ENCODE measurements around the gene CEND1.

Gene CEND1

DNA sequence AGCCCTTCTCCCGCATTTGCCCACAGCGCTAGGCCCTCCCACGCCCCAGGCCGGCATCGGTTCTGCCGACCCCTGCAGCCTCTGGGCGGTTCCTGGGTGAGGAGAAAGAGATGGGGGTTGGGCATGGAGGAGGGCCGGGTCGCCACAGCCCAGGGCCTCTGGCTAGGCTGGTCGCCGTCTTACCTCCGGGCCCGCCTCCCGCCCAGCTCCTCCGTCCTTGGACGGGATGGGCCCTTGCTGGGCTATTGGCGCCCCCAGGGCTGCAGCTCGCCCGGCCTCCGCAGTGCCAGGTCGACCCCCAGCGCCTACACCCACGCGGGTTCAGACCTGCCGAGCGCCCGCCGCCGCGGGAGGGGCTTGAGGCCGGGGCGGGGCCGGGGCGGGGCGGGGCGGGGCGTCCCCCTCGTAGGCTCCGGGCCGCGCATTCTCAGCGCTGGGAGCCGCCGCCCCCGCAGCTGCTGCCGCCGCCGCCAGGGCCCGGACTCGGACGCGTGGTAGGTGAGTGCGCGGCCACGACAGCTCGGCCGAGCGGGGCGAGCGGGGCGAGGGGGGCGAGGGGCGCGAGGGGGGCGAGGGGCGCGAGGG is 42.7 kb upstream of the CEND1 start, which contains the start of gene CD151:
CD151 (plus strand) TSS at position 424 of the 585 bp plus-strand sequence. CDS start 3,118 bp downstream, outside the sequence.
- DNase-seq (ENCODE audit: low read depth): peak; percentile 87
- Histone ChIP-seq H3K9ac (ENCODE audit: low read length) (peak within 1 kb of the TSS; percentile 92), H3K4me1 (ENCODE audit: control insufficient read depth, insufficient read depth, low read length) (peaks cover 42% of the 10 kb centered on the region)

DNA sequence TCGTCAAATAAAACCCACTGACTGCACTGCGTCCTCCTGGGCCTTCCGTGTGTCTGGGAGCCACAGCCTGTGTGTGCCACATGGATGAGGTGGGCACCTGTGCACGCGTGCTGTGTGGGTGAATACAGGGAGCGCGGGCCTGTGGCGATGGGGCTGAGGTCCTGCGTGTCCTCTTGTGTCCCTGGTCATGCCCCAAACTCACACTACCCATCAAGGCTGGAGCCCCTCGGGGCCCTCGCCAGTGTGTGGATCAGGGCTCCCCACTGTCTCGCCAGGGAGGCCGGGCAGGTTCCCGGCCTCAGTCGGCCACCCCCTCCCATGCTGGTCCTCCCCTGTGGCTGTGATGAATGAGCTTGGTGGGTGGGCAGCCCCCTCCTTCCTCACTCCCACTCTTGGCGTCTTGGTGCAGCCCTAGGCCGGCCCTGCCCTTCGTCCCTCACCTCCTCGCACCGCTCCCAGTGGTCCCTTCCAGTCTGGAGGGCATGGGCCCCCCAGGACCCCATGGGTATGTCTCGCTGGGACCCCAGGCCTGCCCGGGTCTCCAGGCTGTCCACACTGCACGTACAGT is 42.2 kb upstream of the CEND1 start:
- H3K36me3 ChIP-seq (ENCODE audit: control insufficient read depth, insufficient read depth, low read length, severe bottlenecking): peaks cover 10% of the 10 kb centered on the region
- DNase-seq (ENCODE audit: low read depth): no peak
- no peaks in the 10 kb centered on the region for H3K27me3 ChIP-seq (replicated peaks; ENCODE audit: control insufficient read depth, insufficient read depth, low read length)
- H3K9me3 ChIP-seq (ENCODE audit: control insufficient read depth, low read length): no peaks in the 10 kb centered on the region
- peak overlapping the region; percentile 75 for H3K9ac ChIP-seq (ENCODE audit: low read length)
- peaks cover 42% of the 10 kb centered on the region for H3K4me1 ChIP-seq (ENCODE audit: control insufficient read depth, insufficient read depth, low read length)
- H3K4me3 ChIP-seq (ENCODE audit: low read length): peak overlapping the region; percentile 80

More for the DNA sequence above, 42.7 kb upstream of the CEND1 start, which contains the start of gene CD151:
- H3K27me3 ChIP-seq (replicated peaks; ENCODE audit: control insufficient read depth, insufficient read depth, low read length): no peaks in the 10 kb centered on the region
- peaks cover 16% of the 10 kb centered on the region for H3K36me3 ChIP-seq (ENCODE audit: control insufficient read depth, insufficient read depth, low read length, severe bottlenecking)
- no peaks in the 10 kb centered on the region for H3K9me3 ChIP-seq (ENCODE audit: control insufficient read depth, low read length)
- H3K4me3 ChIP-seq (ENCODE audit: low read length): peak within 1 kb of the TSS; percentile 87

DNA sequence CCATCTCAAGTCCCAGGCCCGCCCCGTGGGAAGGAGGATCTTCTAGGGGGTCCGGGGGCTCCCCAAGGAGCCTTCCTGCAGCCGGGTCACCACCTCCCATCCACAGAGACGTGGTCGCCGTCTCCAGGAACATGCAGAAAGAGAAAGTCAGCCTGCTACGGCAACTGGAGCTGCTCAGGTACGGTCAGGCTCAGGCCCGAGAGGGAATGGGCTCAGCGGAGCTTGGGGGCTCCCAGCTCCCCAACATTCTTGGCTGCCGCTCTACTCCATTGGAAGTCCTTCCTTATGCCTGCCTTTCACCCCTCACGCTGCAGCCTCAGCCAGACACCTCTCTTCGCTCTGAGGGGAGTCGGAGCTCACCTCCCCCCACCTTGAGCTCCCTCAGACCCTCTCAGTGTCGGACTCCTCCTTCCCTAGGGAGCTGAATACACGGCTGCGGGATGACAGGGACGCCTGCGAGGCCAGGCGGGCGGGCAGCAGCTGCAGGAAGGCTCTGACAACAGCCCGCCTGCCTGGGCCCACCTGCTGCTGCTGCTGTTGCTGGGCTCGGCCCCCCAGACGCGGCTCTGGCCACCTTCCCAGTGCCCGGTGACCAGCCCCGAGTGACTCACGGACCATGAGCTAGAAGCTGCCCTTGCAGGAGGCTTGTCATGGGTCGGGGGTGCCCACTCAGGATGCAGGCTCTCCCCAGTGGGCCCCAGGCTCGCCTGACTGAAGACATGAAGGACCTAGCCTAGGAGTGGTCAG is 41.4 kb upstream of the CEND1 start:
- Histone ChIP-seq H3K27me3 (replicated peaks; ENCODE audit: control insufficient read depth, insufficient read depth, low read length) (no peaks in the 10 kb centered on the region), H3K9me3 (ENCODE audit: control insufficient read depth, low read length) (no peaks in the 10 kb centered on the region), H3K4me3 (ENCODE audit: low read length) (peak overlapping the region; percentile 80), H3K9ac (ENCODE audit: low read length) (no peak overlapping the region), H3K36me3 (ENCODE audit: control insufficient read depth, insufficient read depth, low read length, severe bottlenecking) (peaks cover 2% of the 10 kb centered on the region), H3K4me1 (ENCODE audit: control insufficient read depth, insufficient read depth, low read length) (peaks cover 39% of the 10 kb centered on the region)
- DNase-seq (ENCODE audit: low read depth): peak; percentile 36

DNA sequence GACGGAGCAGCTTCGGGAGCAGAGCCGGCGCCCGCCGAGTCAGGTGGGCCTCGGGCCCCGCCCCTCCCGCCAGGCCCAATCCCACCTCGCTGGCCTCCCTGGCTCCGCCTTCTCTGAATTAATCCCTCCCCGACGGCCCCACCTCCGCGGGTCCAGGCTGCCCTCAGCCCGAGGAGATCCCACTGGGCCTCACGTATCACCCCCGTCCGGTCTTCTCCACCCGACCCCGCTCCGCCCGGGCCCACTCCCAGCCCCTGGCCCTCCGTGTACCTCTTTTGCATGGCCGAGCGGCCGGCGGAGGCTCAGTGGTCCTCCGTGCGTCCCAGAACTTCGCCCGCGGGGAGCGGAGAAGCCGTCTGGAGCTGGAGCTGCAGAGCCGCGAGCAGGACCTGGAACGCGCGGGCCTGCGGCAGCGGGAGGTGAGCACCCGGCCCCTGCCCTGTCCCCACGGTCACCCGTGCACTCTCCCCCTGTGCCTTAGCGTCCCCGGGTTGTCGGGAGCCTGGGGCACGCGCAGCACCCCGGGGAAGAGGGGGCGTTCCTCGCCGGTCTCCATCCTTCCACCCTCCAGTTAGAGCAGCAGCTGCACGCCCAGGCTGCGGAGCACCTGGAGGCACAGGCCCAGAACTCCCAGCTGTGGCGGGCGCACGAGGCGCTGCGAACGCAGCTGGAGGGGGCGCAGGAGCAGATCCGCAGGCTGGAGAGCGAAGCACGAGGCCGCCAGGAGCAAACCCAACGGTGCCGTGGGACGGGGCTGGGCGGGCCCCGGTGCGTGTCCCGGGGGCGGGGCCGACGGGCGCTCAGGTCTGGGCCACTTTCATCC is 40.6 kb upstream of the CEND1 start:
- H3K4me3 ChIP-seq (ENCODE audit: low read length): peak overlapping the region; percentile 59
- peaks cover 44% of the 10 kb centered on the region for H3K4me1 ChIP-seq (ENCODE audit: control insufficient read depth, insufficient read depth, low read length)
- peak overlapping the region; percentile 34 for H3K9ac ChIP-seq (ENCODE audit: low read length)
- DNase-seq (ENCODE audit: low read depth): peak; percentile 58
- peaks cover 3% of the 10 kb centered on the region for H3K36me3 ChIP-seq (ENCODE audit: control insufficient read depth, insufficient read depth, low read length, severe bottlenecking)
- no peaks in the 10 kb centered on the region for H3K9me3 ChIP-seq (ENCODE audit: control insufficient read depth, low read length)
- no peaks in the 10 kb centered on the region for H3K27me3 ChIP-seq (replicated peaks; ENCODE audit: control insufficient read depth, insufficient read depth, low read length)

DNA sequence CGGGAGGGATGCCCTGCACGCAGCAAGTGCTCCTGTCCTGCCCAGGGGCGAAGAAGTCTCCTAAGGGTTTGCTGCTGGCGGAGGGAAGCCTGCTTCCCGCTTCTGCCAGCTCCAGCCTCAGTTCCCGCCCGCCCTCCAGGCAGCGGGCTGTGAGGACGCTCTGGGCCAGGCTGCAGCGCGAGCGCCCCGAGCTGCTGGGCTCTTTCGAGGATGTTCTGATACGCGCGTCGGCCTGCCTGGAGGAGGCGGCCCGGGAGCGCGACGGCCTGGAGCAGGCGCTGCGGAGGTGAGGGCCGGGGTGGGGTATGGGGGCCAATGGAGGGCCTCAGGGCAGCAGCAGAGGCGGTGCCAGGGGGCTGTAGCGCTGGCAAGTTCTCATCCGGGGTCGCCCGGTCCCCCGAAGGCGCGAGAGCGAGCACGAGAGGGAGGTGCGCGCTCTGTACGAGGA is 40.0 kb upstream of the CEND1 start:
- Histone ChIP-seq H3K36me3 (ENCODE audit: control insufficient read depth, insufficient read depth, low read length, severe bottlenecking) (peaks cover 10% of the 10 kb centered on the region), H3K9me3 (ENCODE audit: control insufficient read depth, low read length) (no peaks in the 10 kb centered on the region), H3K4me3 (ENCODE audit: low read length) (peak overlapping the region; percentile 59), H3K9ac (ENCODE audit: low read length) (peak overlapping the region; percentile 62), H3K4me1 (ENCODE audit: control insufficient read depth, insufficient read depth, low read length) (peaks cover 44% of the 10 kb centered on the region), H3K27me3 (replicated peaks; ENCODE audit: control insufficient read depth, insufficient read depth, low read length) (no peaks in the 10 kb centered on the region)
- DNase-seq (ENCODE audit: low read depth): no peak

DNA sequence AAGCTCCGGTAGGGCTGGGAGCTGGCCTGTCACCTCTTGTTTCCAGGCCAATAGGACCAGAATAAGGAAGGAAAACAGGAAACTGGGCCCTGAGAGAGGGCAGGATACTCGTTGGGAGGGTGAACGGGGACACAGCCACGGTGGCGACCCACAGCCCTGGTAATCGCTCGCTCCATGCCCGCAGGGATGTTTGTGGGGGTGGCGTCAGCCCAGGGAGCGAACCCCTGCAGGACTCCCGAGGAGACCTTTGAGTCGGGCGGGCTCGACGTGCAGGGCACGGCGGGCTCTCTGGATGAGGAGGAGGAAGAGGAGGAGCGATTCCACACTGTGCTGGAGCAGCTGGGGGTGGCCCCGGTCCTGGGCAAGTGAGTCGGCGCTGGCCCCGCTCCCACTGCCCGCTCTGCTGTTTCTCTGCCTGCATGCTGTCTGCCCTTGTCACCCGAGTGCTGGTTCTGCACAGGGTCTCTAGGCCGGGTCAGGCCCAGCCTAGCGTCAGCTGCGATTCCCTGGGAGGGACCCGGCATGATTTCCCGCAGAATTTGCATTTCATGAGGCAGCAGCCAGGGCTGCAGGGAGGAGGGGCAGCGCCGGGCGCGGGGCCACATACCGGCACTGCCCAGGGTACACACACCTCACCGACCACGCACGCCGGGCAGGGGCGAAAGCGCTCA is 39.4 kb upstream of the CEND1 start:
- Histone ChIP-seq H3K4me1 (ENCODE audit: control insufficient read depth, insufficient read depth, low read length) (peaks cover 39% of the 10 kb centered on the region), H3K27me3 (replicated peaks; ENCODE audit: control insufficient read depth, insufficient read depth, low read length) (no peaks in the 10 kb centered on the region), H3K4me3 (ENCODE audit: low read length) (peak overlapping the region; percentile 59), H3K9me3 (ENCODE audit: control insufficient read depth, low read length) (no peaks in the 10 kb centered on the region), H3K9ac (ENCODE audit: low read length) (peak overlapping the region; percentile 62), H3K36me3 (ENCODE audit: control insufficient read depth, insufficient read depth, low read length, severe bottlenecking) (peaks cover 15% of the 10 kb centered on the region)
- DNase-seq (ENCODE audit: low read depth): no peak

DNA sequence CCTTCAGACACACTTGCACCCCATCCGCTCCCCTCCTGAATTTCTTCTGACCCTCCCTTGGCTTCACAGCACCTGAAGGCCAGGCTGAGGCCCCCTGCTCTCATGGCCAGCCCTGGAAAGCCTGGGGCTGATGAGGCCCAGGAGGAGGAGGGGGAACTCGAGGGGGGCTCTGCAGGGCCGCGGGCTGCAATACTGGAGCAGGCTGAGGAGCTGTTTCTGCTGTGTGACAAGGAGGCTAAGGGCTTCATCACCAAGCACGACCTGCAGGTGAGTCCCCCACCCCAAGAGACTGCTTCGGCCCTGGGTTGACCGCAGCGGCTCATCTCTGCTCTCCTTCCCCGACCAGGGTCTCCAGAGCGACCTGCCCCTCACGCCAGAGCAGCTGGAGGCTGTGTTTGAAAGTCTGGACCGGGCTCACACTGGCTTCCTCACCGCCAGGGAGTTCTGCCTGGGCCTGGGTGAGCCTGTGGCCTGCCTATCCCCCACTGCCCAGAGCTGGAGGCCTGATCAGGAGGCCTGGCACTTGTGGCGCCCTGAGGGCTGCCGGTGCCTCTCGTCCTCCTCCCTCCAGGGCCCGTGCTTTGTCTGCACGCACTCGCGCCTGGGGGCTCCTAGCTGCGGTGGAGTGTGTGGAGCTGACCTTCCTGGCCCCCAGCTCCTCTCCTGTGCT is 38.8 kb upstream of the CEND1 start:
- H3K27me3 ChIP-seq (replicated peaks; ENCODE audit: control insufficient read depth, insufficient read depth, low read length): no peaks in the 10 kb centered on the region
- H3K4me3 ChIP-seq (ENCODE audit: low read length): peak overlapping the region; percentile 59
- H3K4me1 ChIP-seq (ENCODE audit: control insufficient read depth, insufficient read depth, low read length): peaks cover 37% of the 10 kb centered on the region
- H3K9ac ChIP-seq (ENCODE audit: low read length): peak overlapping the region; percentile 62
- DNase-seq (ENCODE audit: low read depth): no peak
- peaks cover 22% of the 10 kb centered on the region for H3K36me3 ChIP-seq (ENCODE audit: control insufficient read depth, insufficient read depth, low read length, severe bottlenecking)
- no peaks in the 10 kb centered on the region for H3K9me3 ChIP-seq (ENCODE audit: control insufficient read depth, low read length)

DNA sequence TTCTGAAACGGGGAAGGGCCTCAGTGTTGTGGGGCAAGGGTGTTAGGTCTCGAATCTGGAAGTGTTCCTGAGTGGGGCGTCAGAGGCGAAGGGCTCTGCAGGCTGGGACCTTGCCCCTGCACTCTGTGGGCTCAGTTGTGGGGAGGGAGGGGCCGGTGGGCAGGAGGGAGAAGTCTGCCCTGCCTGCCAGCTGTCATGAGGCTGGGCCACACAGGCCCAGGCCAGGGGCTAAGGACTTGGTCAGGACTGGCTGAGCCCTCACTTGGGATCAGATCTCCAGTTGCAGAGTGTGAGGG is 38.0 kb upstream of the CEND1 start, which contains the start of gene CRACR2B:
CRACR2B (plus strand) TSS at position 23 of the 296 bp plus-strand sequence. CDS start 689 bp downstream, outside the sequence.
- peak within 1 kb of the TSS; percentile 37 for H3K4me3 ChIP-seq (ENCODE audit: low read length)
- H3K36me3 ChIP-seq (ENCODE audit: control insufficient read depth, insufficient read depth, low read length, severe bottlenecking): peaks cover 30% of the 10 kb centered on the region
- no peak for DNase-seq (ENCODE audit: low read depth)
- H3K9me3 ChIP-seq (ENCODE audit: control insufficient read depth, low read length): no peaks in the 10 kb centered on the region
- H3K4me1 ChIP-seq (ENCODE audit: control insufficient read depth, insufficient read depth, low read length): peaks cover 37% of the 10 kb centered on the region
- peak within 1 kb of the TSS; percentile 62 for H3K9ac ChIP-seq (ENCODE audit: low read length)
- no peaks in the 10 kb centered on the region for H3K27me3 ChIP-seq (replicated peaks; ENCODE audit: control insufficient read depth, insufficient read depth, low read length)

DNA sequence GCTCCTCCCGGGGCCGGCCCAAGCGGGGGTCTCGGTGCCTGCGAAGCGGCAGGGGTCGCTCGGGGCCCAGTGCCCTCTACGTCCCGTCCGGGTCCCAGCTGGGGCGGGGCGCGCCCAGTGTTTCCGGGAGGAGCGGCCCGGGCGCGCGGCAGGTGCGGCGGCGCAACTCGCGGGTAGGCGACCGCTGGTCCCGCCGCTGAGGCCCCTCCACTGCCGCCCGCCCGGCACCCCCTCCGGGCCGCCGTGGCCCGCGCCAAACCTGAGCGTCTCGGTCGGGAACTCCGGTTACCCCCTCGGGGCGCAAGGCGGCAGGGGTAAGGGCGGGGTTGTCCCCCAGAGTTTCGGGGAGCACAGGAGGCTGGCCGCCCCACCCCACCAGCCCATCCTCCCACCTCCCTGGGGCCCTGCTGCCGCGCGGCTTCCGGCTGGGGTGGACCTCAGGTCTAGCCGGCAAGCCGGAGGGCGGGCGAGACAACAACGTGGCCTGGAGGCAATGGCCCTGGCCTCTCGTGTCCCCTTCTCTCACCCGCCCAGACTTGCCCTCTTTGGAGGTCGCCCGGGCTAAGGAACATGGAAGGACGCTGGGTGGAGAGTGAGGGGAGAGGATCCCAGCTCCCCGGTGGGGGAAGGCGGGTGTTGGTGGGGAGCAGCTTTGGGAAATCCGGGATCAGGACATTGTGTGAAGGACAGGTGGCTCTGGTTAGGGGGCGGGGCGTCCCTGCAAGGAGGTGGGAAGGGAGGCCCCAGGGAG is 37.4 kb upstream of the CEND1 start:
- H3K4me3 ChIP-seq (ENCODE audit: low read length): peak overlapping the region; percentile 37
- no peaks in the 10 kb centered on the region for H3K27me3 ChIP-seq (replicated peaks; ENCODE audit: control insufficient read depth, insufficient read depth, low read length)
- H3K9ac ChIP-seq (ENCODE audit: low read length): no peak overlapping the region
- peaks cover 35% of the 10 kb centered on the region for H3K36me3 ChIP-seq (ENCODE audit: control insufficient read depth, insufficient read depth, low read length, severe bottlenecking)
- peaks cover 37% of the 10 kb centered on the region for H3K4me1 ChIP-seq (ENCODE audit: control insufficient read depth, insufficient read depth, low read length)
- H3K9me3 ChIP-seq (ENCODE audit: control insufficient read depth, low read length): no peaks in the 10 kb centered on the region
- DNase-seq (ENCODE audit: low read depth): no peak

DNA sequence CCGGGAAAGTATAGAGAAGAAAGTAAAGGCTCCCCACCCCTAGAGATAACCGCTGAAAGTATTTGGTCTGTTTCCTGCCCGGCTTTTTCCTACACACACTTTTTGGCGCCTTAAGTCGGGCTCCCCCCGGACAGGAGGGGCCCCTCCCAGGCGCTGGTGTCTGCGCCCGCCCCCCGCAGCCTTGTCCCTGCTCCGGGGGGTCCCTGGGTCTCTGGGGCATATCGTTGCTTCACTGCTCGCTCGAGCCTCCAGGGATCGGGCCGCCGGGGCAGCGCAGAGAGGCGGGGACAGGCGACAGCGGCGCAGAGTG is 36.9 kb upstream of the CEND1 start:
- no peak for DNase-seq (ENCODE audit: low read depth)
- Histone ChIP-seq H3K36me3 (ENCODE audit: control insufficient read depth, insufficient read depth, low read length, severe bottlenecking) (peaks cover 41% of the 10 kb centered on the region), H3K9me3 (ENCODE audit: control insufficient read depth, low read length) (no peaks in the 10 kb centered on the region), H3K4me3 (ENCODE audit: low read length) (peak overlapping the region; percentile 37), H3K9ac (ENCODE audit: low read length) (no peak overlapping the region), H3K27me3 (replicated peaks; ENCODE audit: control insufficient read depth, insufficient read depth, low read length) (no peaks in the 10 kb centered on the region), H3K4me1 (ENCODE audit: control insufficient read depth, insufficient read depth, low read length) (peaks cover 37% of the 10 kb centered on the region)
